Measurements from ENCODE around the gene ANKRD44. TPM values are rescaled to one million over a fixed set of nuclear protein-coding genes. Genes with fewer than 3 reads are reported as not detected.

Gene ANKRD44
- total RNA-seq, 1 donor from 2014 or later = 6.9 TPM

DNA sequence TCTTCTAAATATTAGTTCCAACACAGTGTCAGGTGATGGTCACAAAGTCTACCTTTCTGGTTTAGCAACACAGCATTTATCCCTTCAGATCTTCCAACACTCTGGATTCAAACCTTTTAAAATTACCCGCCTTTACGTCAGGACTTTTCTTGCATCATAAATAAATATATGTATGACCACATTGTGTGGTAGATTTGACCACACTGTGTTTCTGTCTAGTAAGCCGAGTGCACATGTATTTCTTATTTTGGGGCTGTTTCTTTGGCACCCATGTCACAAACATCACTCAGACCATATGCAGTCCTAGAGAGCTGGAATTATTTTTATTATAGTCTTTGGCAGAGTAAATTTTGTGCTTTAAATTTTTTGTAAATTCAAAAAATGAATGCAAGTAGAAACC is 172.1 kb downstream of the ANKRD44 start:
- intact Hi-C loops (cut with micrococcal nuclease) = loop anchor here (10.0 kb wide), 1 partner anchor 176 kb away; the partner anchor contains the start of gene ANKRD44
- DNase-seq = no peak
- ATAC-seq = no peak

GRCh38 chr2:197137826-197138477 is 172.6 kb downstream of the ANKRD44 start:
- no peak for ATAC-seq
- intact Hi-C loops (cut with micrococcal nuclease) = loop anchor here (10.0 kb wide), 1 partner anchor 177 kb away; the partner anchor contains the start of gene ANKRD44
- DNase-seq = no peak

DNA sequence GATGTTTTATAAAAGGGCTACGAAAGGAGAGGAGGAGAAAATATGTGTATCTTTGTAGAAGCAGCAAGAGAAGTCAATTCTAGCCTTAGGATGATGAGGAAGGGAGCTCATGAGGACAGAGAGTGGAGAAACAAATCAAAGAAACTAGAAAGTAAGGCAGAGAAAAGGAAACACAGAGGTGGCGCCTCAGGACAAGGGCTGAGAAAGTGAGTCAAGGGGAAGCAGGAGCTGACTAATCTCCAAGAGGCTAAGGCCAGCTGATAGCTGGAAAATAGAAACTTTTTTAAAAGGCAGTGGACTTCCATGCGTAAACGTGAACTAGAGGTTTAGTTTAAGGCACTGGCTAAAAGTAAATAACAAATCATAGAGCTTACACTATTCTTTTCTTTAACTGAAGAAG is 173.3 kb downstream of the ANKRD44 start:
- intact Hi-C loops (cut with micrococcal nuclease) = loop anchor here (10.0 kb wide), 1 partner anchor 178 kb away; the partner anchor contains the start of gene ANKRD44
- no peak for ATAC-seq
- no peak for DNase-seq

DNA sequence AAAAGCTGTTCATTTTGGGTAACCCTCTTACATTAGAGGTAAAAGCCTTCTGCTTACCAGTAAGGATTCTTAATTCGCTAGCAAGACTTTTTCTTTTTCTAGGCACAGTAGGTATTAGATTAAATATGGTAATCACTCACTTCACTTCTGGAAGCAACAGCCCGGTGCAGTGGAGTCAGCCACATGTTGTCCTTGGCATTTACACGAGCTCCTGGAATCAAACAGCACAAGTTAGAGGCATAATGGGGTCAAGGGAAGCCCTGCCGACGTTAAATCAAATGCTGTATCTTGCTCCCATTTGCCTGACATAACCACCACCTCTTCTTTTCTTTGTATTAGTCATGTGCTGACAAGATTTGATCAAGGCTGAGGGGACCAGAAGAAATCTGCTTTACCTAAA is 174.1 kb downstream of the ANKRD44 start:
- ATAC-seq (peak; percentile 18), DNase-seq (no peak)
- intact Hi-C loops (cut with micrococcal nuclease) = loop anchor here (10.0 kb wide), 1 partner anchor 178 kb away; the partner anchor contains the start of gene ANKRD44

DNA sequence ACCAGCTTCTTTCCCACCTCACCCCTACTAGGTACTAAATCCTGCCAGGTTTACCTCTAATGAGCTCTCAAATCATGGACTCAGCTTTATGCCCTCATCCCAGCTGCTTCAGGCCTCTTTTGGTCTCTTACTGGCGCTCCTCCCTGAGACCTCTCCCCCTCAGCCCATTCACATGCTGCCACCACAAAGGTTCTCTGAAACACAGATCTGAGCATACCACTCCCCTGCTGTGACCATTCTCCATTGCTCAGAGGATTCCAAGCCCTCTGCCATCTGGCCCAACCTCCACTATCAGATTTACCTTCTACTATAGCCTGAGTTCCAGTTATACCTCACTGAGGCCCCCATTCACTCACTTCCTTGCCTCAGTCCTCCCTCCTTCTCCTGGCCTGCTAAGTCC is 174.8 kb downstream of the ANKRD44 start:
- intact Hi-C loops (cut with micrococcal nuclease) = loop anchor here (10.0 kb wide), 1 partner anchor 179 kb away; the partner anchor contains the start of gene ANKRD44
- ATAC-seq (no peak), DNase-seq (no peak)

- intact Hi-C loops (cut with micrococcal nuclease) = loop anchor here (10.0 kb wide), 1 partner anchor 181 kb away; the partner anchor contains the start of gene ANKRD44
- no peak for ATAC-seq
- no peak for DNase-seq
Measured at GRCh38 chr2:197134206-197134605, 176.4 kb downstream of the ANKRD44 start.

DNA sequence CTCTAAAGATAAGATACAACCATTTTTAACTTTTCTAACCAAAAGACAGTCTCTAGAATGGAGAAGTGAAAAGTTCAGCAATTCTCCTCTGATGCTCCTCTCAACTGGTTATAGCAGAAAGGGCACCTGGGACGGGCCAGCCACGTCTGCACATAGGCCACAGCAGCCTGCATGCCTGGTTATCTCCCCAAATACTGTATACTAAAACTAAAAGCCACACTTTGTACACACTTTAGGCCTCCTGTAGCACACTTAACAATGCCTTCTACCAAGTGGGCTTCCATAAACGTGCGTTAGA is 179.1 kb downstream of the ANKRD44 start:
- DNase-seq = no peak
- intact Hi-C loops (cut with micrococcal nuclease) = loop anchor here (10.0 kb wide), 1 partner anchor 183 kb away; the partner anchor contains the start of gene ANKRD44
- no peak for ATAC-seq

DNA sequence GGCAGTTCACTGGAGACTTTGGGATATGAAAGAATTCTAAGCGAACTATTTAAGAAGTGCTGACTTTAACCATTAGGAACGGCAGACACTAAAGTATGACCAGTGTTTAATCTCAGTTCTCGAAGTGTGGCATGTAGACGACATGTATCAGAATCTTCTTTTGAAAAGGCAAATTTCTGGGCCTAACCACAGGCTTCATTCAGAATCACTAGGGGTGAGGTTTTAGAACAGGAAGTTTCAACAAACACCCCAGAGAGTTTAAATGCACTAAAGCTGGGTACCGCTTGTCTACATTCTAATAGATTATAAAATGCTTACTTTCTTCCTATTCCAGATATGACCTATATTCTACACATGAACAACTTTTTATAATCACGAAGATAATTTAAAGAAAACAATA is 180.3 kb downstream of the ANKRD44 start:
- DNase-seq = no peak
- intact Hi-C loops (cut with micrococcal nuclease) = loop anchor here (10.0 kb wide), 1 partner anchor 184 kb away; the partner anchor contains the start of gene ANKRD44
- ATAC-seq = no peak

DNA sequence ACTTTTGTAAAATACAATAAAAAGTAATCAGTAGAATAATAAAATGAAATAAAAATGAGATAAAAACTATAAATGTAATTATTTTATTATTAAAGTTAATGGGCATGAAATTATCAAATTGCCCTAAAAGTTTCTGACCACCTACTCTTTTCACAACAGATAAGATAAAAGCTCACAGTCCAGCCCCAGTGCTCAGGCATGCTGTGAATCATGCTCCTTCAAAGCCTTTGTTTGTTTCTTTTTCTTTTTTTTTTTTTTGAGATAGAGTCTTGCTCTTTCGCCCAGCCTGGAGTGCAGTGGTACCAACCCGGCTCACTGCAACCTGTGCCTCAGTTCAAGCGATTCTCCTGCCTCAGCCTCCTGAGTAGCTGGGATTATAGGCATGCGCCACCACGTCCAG is 181.7 kb downstream of the ANKRD44 start:
- no peak for DNase-seq
- no peak for ATAC-seq
- intact Hi-C loops (cut with micrococcal nuclease) = no loop called here

DNA sequence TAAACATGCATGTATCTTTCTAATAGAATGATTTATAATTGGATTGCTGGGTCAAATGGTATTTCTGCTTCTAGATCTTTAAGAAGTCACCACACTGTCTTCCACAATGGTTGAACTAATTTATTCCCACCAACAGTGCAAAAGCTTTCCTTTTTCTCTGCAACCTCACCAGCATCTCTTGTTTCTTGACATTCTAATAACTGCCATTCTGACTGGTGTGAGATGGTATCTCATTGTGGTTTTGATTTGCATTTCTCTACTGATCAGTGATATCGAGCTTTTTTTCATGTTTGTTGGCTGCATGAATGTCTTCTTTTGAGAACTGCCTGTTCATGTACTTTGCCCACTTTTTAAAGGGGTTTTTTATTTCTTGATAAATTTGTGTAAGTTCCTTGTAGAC is 182.5 kb downstream of the ANKRD44 start:
- intact Hi-C loops (cut with micrococcal nuclease) = no loop called here
- ATAC-seq (no peak), DNase-seq (no peak)

- no peak for ATAC-seq
- intact Hi-C loops (cut with micrococcal nuclease) = no loop called here
- no peak for DNase-seq
Measured at GRCh38 chr2:197126630-197127352, 183.8 kb downstream of the ANKRD44 start.

GRCh38 chr2:197124639-197125390 is 185.8 kb downstream of the ANKRD44 start:
- no peak for DNase-seq
- no peak for ATAC-seq
- intact Hi-C loops (cut with micrococcal nuclease) = no loop called here

DNA sequence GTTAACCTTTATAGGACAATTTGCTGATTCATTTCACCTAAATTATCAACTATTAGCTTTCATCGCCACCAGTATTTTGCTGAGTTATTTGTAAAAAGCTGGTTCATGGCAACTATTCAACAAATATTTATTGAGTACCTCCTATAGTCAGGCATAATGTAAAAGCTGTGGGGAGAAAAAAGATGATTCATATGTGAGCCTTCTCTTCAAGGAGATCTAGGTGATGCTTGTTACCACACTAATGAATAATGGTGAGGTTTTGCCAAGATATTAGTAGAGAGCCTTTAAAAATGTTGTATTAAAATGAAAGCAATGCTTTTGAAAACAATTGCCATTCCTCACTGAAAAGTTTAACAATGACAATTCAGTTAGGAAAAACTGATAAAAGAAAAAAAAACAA is 187.8 kb downstream of the ANKRD44 start:
- intact Hi-C loops (cut with micrococcal nuclease) = no loop called here
- ATAC-seq (no peak), DNase-seq (no peak)

DNA sequence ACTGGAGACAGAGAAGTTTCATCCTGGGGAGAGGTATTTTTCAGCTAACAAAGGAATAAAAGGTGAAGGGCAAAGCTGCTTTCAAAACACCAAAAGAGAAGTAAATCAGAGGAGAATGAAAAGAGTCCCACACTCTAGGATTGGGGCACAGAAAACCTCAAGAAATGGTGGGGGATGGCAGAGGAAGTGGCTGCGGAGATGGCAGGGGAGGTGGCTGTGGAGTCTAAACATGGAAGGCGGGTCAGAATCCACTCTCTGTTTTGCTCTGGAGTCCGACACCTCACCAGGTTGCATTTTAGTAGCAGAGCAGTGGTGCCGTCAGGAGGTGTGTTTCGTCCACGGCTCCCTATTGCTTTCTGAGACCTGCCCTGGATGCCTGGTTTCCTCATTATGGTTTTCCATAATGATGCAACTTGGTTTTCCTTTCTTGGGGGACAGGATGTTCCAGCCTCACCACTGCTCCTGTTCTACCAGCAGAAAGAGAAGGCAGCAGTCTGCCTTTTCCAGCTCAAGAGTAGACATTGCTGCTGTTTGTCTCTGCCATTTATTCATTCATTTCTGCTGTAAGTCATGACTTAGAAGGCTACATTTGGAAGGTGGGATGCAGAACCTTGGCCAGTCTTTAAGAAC is 188.7 kb downstream of the ANKRD44 start:
- intact Hi-C loops (cut with micrococcal nuclease) = no loop called here

GRCh38 chr2:197121255-197121654 is 189.3 kb downstream of the ANKRD44 start:
- DNase-seq = no peak
- no peak for ATAC-seq
- intact Hi-C loops (cut with micrococcal nuclease) = no loop called here

More for the DNA sequence above, 188.7 kb downstream of the ANKRD44 start:
- no peak for ATAC-seq
- no peak for DNase-seq

DNA sequence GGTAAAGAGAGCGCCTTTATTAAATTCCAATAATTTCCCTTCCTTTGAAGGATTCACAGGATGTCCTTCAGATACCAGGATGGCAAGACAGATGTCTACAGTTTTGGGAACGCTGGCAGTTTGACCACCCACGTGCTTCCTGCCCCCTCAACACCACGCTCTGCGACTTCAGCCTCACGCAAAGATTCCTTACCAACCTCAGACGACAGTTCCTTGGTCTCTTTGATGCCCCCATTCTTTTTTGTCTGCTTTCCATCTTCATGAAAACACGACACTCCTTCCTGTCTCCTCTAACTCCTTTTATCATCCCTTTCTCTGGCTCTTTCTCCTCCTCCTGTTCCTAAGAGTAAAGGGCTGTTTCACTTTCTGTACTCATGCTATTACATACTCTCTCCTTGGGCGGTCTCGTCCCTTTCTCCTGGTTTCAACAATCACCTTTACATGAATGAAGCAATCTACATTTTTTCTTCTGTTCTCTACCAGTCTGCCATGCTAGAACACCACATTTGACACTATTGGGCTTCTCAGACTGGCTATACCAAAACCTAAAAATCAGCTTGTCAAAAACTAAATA is 194.2 kb downstream of the ANKRD44 start:
- DNase-seq = no peak
- intact Hi-C loops (cut with micrococcal nuclease) = no loop called here
- no peak for ATAC-seq

GRCh38 chr2:197115325-197115724 is 195.3 kb downstream of the ANKRD44 start:
- ATAC-seq (no peak), DNase-seq (no peak)
- intact Hi-C loops (cut with micrococcal nuclease) = no loop called here

DNA sequence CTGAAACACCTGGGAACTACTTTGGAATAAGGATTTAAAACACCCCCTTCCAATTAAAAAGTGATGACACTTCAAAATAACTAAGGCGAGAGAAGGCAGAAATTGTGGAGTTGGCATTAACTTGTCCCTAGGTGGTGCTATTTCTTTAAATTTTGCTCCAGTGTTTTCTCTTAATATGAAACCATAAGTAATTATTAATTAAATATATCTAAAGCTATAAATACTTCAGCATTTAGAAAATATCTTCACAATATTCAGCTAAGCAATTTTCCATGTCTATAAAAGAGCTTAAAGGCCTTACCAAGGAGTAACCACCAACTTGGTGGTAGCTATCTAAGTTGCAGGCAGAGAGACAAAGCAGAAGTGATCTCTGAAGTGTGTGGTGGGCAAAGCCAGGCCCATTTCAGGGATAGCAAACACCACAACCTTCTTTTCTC is 197.3 kb downstream of the ANKRD44 start:
- intact Hi-C loops (cut with micrococcal nuclease) = loop anchor here (5.0 kb wide), 1 partner anchor 264 kb away; no protein-coding TSS in a partner anchor
- no peak for ATAC-seq
- no peak for DNase-seq

DNA sequence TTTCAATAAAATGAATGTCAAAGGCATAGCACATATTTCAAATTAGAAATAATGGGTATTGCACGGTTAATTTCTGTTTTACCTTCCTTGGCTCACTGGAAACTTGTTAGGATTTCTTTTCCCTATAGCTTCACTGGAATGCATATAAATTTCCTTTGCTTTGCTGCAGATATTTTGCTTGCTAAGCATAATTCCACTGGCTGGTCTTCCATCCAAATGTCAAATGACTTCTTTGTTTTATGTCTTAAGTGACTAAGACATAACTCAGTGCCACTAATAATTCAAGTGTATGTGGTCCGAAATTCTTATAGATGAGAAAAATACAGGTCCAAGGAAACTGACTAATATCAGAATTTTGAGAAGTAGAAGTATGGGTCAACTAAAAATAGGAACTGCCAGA is 201.3 kb downstream of the ANKRD44 start:
- ATAC-seq (no peak), DNase-seq (no peak)
- intact Hi-C loops (cut with micrococcal nuclease) = no loop called here
